H9 (cell line): ENCODE data around the gene RINL. TPM values are rescaled to one million over a fixed set of nuclear protein-coding genes. Genes with fewer than 3 reads are reported as not detected.
"Not testable (repeated sequence)": the region's sequence is repeated elsewhere in the genome, so short reads cannot be mapped to it uniquely, and the experiment has no call there.

Experiments used
- DNase-seq: peaks from one replicate; pipeline ENCODE4 v3.0.0-alpha.2; 2017
- H2AFZ ChIP-seq: one replicate; pipeline ENCODE4 v1.6.1; 2013; ENCODE audit warnings: mild to moderate bottlenecking, low read length, control low read depth, moderate library complexity
- H2AK5ac ChIP-seq: 2 replicates; pipeline ENCODE4 v1.6.1; 2013; ENCODE audit warnings: low read length, control low read depth, mixed read lengths; ENCODE audit not compliant: insufficient read length
- H2BK120ac ChIP-seq: one replicate; pipeline ENCODE4 v1.6.1; 2013; ENCODE audit warnings: low read depth, mild to moderate bottlenecking, low read length, control low read depth, inconsistent platforms; ENCODE audit not compliant: poor library complexity, severe bottlenecking
- H2BK12ac ChIP-seq: 2 replicates; pipeline ENCODE4 v1.6.1; 2013; ENCODE audit warnings: low read length, control low read depth, mixed read lengths, low read depth; ENCODE audit not compliant: insufficient read length
- H2BK15ac ChIP-seq: 2 replicates; pipeline ENCODE4 v1.6.1; 2013; ENCODE audit warnings: low read depth, low read length, control low read depth
- H2BK20ac ChIP-seq: one replicate; pipeline ENCODE4 v1.6.1; 2013; ENCODE audit warnings: low read depth, mild to moderate bottlenecking, low read length, control low read depth, inconsistent platforms; ENCODE audit not compliant: poor library complexity, severe bottlenecking
- H2BK5ac ChIP-seq: 2 replicates; pipeline ENCODE4 v1.6.1; 2013; ENCODE audit warnings: low read length, control low read depth, mixed read lengths; ENCODE audit not compliant: insufficient read length
- H3K14ac ChIP-seq: 2 replicates; pipeline ENCODE4 v1.6.1; 2013; ENCODE audit warnings: low read length, control low read depth; ENCODE audit not compliant: insufficient read depth
- H3K18ac ChIP-seq: 2 replicates; pipeline ENCODE4 v1.6.1; 2013; ENCODE audit warnings: low read depth, mild to moderate bottlenecking, mixed read lengths, low read length, control low read depth; ENCODE audit not compliant: insufficient read length
- H3K23ac ChIP-seq: 2 replicates; pipeline ENCODE4 v1.6.1; 2013; ENCODE audit warnings: low read length, control low read depth, mixed read lengths, low read depth; ENCODE audit not compliant: insufficient read length
- H3K23me2 ChIP-seq: 2 replicates; pipeline ENCODE4 v1.6.1; 2013; ENCODE audit warnings: low read depth, mild to moderate bottlenecking, mixed read lengths, low read length, control low read depth; ENCODE audit not compliant: insufficient read length, poor library complexity, severe bottlenecking
- H3K27ac ChIP-seq: 2 replicates; pipeline ENCODE4 v1.5.1; 2013; ENCODE audit warnings: low read length, control low read depth, mixed read lengths, low read depth; ENCODE audit not compliant: insufficient read length
- H3K27me3 ChIP-seq: 2 replicates; pipeline ENCODE4 v1.6.1; 2013; ENCODE audit warnings: low read length, control low read depth, inconsistent platforms; ENCODE audit not compliant: insufficient read depth
- H3K4ac ChIP-seq: 2 replicates; pipeline ENCODE4 v1.6.1; 2013; ENCODE audit warnings: low read depth, mild to moderate bottlenecking, control low read depth, inconsistent platforms, low read length, moderate library complexity
- H3K4me1 ChIP-seq: 2 replicates; pipeline ENCODE4 v1.6.1; 2013; ENCODE audit warnings: low read length, control low read depth, inconsistent platforms; ENCODE audit not compliant: insufficient read depth
- H3K4me2 ChIP-seq: 2 replicates; pipeline ENCODE4 v1.6.1; 2013; ENCODE audit warnings: low read length, control low read depth, mixed read lengths; ENCODE audit not compliant: insufficient read length, insufficient read depth
- H3K56ac ChIP-seq: 2 replicates; pipeline ENCODE4 v1.6.1; 2013; ENCODE audit warnings: low read depth, mild to moderate bottlenecking, mixed read lengths, low read length, control low read depth; ENCODE audit not compliant: insufficient read length
- H3K79me1 ChIP-seq: 2 replicates; pipeline ENCODE4 v1.6.1; 2013; ENCODE audit warnings: low read depth, mild to moderate bottlenecking, moderate library complexity, low read length, control low read depth, inconsistent platforms; ENCODE audit not compliant: insufficient read depth, poor library complexity, severe bottlenecking
- H3K79me2 ChIP-seq: 2 replicates; pipeline ENCODE4 v1.6.1; 2013; ENCODE audit warnings: low read length, control low read depth, inconsistent platforms; ENCODE audit not compliant: insufficient read depth
- H3K9ac ChIP-seq: 2 replicates; pipeline ENCODE4 v1.6.1; 2013; ENCODE audit warnings: low read length, control low read depth, mixed read lengths; ENCODE audit not compliant: insufficient read length; ENCODE audit errors: extremely low read depth
- H3K9me3 ChIP-seq: one replicate; pipeline ENCODE4 v1.6.1; 2013; ENCODE audit warnings: low read depth, low read length, inconsistent platforms; ENCODE audit not compliant: control insufficient read depth
- H3T11ph ChIP-seq: one replicate; pipeline ENCODE4 v1.6.1; 2013; ENCODE audit warnings: mild to moderate bottlenecking, low read length, control low read depth, inconsistent platforms
- H4K20me1 ChIP-seq: one replicate; pipeline ENCODE4 v1.6.1; 2013; ENCODE audit not compliant: control insufficient read depth, insufficient read length, insufficient read depth
- H4K5ac ChIP-seq: 2 replicates; pipeline ENCODE4 v1.6.1; 2013; ENCODE audit warnings: low read depth, mild to moderate bottlenecking, mixed read lengths, low read length, control low read depth; ENCODE audit not compliant: insufficient read length
- H4K8ac ChIP-seq: replicated peaks from 2 replicates; pipeline ENCODE4 v1.6.1; 2013; ENCODE audit warnings: low read length, control low read depth, mixed read lengths, low read depth; ENCODE audit not compliant: insufficient read length
- H4K91ac ChIP-seq: 2 replicates; pipeline ENCODE4 v1.6.1; 2013; ENCODE audit warnings: low read depth, mild to moderate bottlenecking, moderate library complexity, mixed read lengths, low read length, control low read depth; ENCODE audit not compliant: insufficient read length
- H3K27ac Mint-ChIP-seq, 3 experiments: 2 replicates in 2 of 3; 3 replicates in 1 of 3; pipeline ENCODE4 v1.8.0; 2020 to 2021; ENCODE audit warnings: mixed read lengths in 3 of 3, mild to moderate bottlenecking in 1 of 3, moderate library complexity in 1 of 3
- H3K27me3 Mint-ChIP-seq: 2 replicates; pipeline ENCODE4 v1.8.0; 2021; ENCODE audit warnings: low read depth, mild to moderate bottlenecking, moderate library complexity, mixed read lengths
- H3K36me3 Mint-ChIP-seq, 3 experiments: 2 replicates in 2 of 3; 3 replicates in 1 of 3; pipeline ENCODE4 v1.8.0; 2020 to 2021; ENCODE audit warnings: low read depth in 3 of 3, mixed read lengths in 3 of 3; ENCODE audit not compliant: insufficient read depth in 1 of 3
- H3K4me1 Mint-ChIP-seq, 2 experiments: 2 replicates each; pipeline ENCODE4 v1.8.0; 2020; ENCODE audit warnings: mixed read lengths in 2 of 2
- H3K4me3 Mint-ChIP-seq, 2 experiments: 2 replicates in 1 of 2; 3 replicates in 1 of 2; pipeline ENCODE4 v1.8.0; 2020 to 2021; ENCODE audit warnings: mild to moderate bottlenecking in 2 of 2, mixed read lengths in 2 of 2, moderate library complexity in 1 of 2
- H3K9me3 Mint-ChIP-seq, 2 experiments: 2 replicates in 1 of 2; 3 replicates in 1 of 2; pipeline ENCODE4 v1.8.0; 2020; ENCODE audit warnings: mild to moderate bottlenecking in 2 of 2, mixed read lengths in 2 of 2, moderate library complexity in 1 of 2
- WGBS: extraction: QIAGEN DNeasy Blood & Tissue Kit; methylation state at CpG from one replicate; pipeline ENCODE4 v1.1.7; 2013; ENCODE audit warnings: missing lambda C conversion rate, low lambda C conversion rate, mixed read lengths; ENCODE audit not compliant: insufficient read length; ENCODE audit errors: extremely low coverage; 5-methylcytosine and 5-hydroxymethylcytosine counted together
- total RNA-seq: library from RNA; stranded (reverse); gene quantifications from 2 replicates; pipeline ENCODE4 v1.2.1, GENCODE V29; 2021
- TF ChIP-seq, protein P1 (sequence below): fragments of 200-600 bp; sonication (generic); conservative IDR thresholded peaks from 3 replicates; pipeline ENCODE4 v1.8.0; 2021; ENCODE audit warnings: antibody characterized with exemption, mild to moderate bottlenecking

RINL gene
- total RNA-seq, 1 experiment from 2014 or later = 6.4 TPM

DNA sequence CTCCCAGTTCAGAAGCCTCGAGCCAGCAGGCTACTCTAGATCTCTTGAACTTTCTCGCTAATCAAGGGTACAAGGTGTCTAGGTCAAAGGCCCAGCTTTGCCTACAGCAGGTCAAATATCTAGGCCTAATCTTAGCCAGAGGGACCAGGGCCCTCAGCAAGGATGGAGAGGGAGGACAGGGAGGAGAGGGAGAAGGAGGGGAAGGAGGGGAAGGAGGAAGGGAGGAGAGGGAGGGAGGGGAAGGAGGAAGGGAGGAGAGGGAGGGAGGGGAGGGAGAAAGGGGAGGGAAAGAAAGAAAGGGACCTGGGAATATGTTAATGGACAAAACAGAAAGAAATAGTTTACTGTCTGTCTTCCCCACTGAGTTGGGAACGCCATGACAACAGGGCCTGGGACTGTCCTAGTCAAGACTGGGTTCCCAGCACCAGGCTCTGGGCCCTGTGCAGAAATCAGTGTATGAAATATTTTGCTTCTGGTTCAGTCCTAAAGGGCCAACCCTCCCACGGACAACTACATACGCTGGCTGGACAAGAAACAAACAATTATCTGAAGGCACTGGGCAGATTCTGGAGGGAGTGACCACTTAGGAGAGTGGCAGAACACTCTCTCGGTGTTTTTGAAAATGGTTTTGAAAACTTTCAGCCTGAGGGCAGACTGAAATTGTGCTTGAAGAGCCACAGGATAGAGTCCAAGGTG is 51.1 kb downstream of the RINL start:
- H3K27me3 ChIP-seq = no peaks in the 10 kb centered on the region
- H2AFZ ChIP-seq = no peak overlapping the region
- no peak overlapping the region for H4K91ac ChIP-seq
- no peak overlapping the region for H4K8ac ChIP-seq
- no peak overlapping the region for H3K56ac ChIP-seq
- no peak overlapping the region for H2BK20ac ChIP-seq
- 0 out of 2 replicates have a peak, but pooled peaks cover 2% of the 10 kb centered on the region for H3K79me2 ChIP-seq
- H3K4me3 Mint-ChIP-seq = no peak overlapping the region
- H2BK5ac ChIP-seq = no peak overlapping the region
- H3K9ac ChIP-seq = no peak overlapping the region
- H3K27ac Mint-ChIP-seq = peak overlapping the region in 1 of 3 experiments; percentile 79; a peak in 2 of 7 replicates
- no peaks in the 10 kb centered on the region for H3K79me1 ChIP-seq
- H2BK120ac ChIP-seq = no peak overlapping the region
- H3K18ac ChIP-seq = no peak overlapping the region
- no peaks in the 10 kb centered on the region; the same call in 1 of the 2 replicates for H3K4me1 ChIP-seq
- no peaks in the 10 kb centered on the region for H3K9me3 ChIP-seq
- peaks cover 1 to 8% of the 10 kb centered on the region in 2 experiments for H3K9me3 Mint-ChIP-seq
- H2BK15ac ChIP-seq = no peak overlapping the region
- no peak overlapping the region for H3K14ac ChIP-seq
- H3K23ac ChIP-seq = no peak overlapping the region
- DNase-seq = no peak
- peaks cover 8% of the 10 kb centered on the region for H3K23me2 ChIP-seq
- no peak overlapping the region for H3K4ac ChIP-seq
- no CpG with 5 or more reads among the region's 6 CpGs for WGBS
- H3K27ac ChIP-seq = no peak overlapping the region
- no peak overlapping the region for H2AK5ac ChIP-seq
- H3K36me3 Mint-ChIP-seq = peaks cover 31 to 54% (median 45%) of the 10 kb centered on the region in 3 experiments
- H4K5ac ChIP-seq = no peak overlapping the region
- H3K4me2 ChIP-seq = no peak overlapping the region
- no peaks in the 10 kb centered on the region for H4K20me1 ChIP-seq
- no peak overlapping the region for H3T11ph ChIP-seq
- H3K27me3 Mint-ChIP-seq = no peaks in the 10 kb centered on the region
- no peak overlapping the region for H2BK12ac ChIP-seq
- TF ChIP-seq, protein P1, sequence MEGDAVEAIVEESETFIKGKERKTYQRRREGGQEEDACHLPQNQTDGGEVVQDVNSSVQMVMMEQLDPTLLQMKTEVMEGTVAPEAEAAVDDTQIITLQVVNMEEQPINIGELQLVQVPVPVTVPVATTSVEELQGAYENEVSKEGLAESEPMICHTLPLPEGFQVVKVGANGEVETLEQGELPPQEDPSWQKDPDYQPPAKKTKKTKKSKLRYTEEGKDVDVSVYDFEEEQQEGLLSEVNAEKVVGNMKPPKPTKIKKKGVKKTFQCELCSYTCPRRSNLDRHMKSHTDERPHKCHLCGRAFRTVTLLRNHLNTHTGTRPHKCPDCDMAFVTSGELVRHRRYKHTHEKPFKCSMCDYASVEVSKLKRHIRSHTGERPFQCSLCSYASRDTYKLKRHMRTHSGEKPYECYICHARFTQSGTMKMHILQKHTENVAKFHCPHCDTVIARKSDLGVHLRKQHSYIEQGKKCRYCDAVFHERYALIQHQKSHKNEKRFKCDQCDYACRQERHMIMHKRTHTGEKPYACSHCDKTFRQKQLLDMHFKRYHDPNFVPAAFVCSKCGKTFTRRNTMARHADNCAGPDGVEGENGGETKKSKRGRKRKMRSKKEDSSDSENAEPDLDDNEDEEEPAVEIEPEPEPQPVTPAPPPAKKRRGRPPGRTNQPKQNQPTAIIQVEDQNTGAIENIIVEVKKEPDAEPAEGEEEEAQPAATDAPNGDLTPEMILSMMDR = no peak
- H3K4me1 Mint-ChIP-seq = peaks cover 46 to 56% of the 10 kb centered on the region in 2 experiments

GRCh38 chr19:38825936-38826335 is 52.1 kb downstream of the RINL start:
- not testable (repeated sequence) for H4K8ac ChIP-seq, H3T11ph ChIP-seq, H3K18ac ChIP-seq, H2BK15ac ChIP-seq, H2BK120ac ChIP-seq, H3K14ac ChIP-seq, H4K20me1 ChIP-seq, H3K4ac ChIP-seq, H3K4me3 Mint-ChIP-seq, H3K27me3 ChIP-seq, H3K23me2 ChIP-seq, H2AK5ac ChIP-seq, H2AFZ ChIP-seq, H3K27ac Mint-ChIP-seq, H3K23ac ChIP-seq, H3K27ac ChIP-seq, H3K27me3 Mint-ChIP-seq, H2BK20ac ChIP-seq, H3K79me2 ChIP-seq, H3K56ac ChIP-seq, H2BK5ac ChIP-seq, H3K79me1 ChIP-seq, H3K4me1 ChIP-seq, H4K91ac ChIP-seq, H3K4me2 ChIP-seq, H3K9me3 ChIP-seq, H4K5ac ChIP-seq, H3K9ac ChIP-seq, DNase-seq, H2BK12ac ChIP-seq
- WGBS = no CpG with 5 or more reads among the region's 7 CpGs
- Mint-ChIP-seq H3K4me1 (peaks cover 40 to 49% of the 10 kb centered on the region in 2 experiments), H3K9me3 (peaks cover 8 to 13% of the 10 kb centered on the region in 2 experiments), H3K36me3 (peaks cover 35 to 58% (median 50%) of the 10 kb centered on the region in 3 experiments)
